OCI-LY1 (cell line): ENCODE measurements around the gene ZNF160.

Experiments used
- EZH2 ChIP-seq: fragments of 200-600 bp; sonication (generic), shearing (Covaris generic); IDR thresholded peaks from 2 replicates; pipeline ENCODE4 v1.8.0; 2017; ENCODE audit warnings: borderline replicate concordance, mixed run types, mild to moderate bottlenecking, antibody characterized with exemption, low read length, moderate library complexity, mixed read lengths
- TF ChIP-seq, protein P1 (sequence below): fragments of 200-600 bp; sonication (generic), shearing (Covaris generic); IDR thresholded peaks from 2 replicates; pipeline ENCODE4 v1.5.1; 2017; ENCODE audit warnings: mild to moderate bottlenecking, antibody characterized with exemption, low read length, moderate library complexity, mixed read lengths

DNA sequence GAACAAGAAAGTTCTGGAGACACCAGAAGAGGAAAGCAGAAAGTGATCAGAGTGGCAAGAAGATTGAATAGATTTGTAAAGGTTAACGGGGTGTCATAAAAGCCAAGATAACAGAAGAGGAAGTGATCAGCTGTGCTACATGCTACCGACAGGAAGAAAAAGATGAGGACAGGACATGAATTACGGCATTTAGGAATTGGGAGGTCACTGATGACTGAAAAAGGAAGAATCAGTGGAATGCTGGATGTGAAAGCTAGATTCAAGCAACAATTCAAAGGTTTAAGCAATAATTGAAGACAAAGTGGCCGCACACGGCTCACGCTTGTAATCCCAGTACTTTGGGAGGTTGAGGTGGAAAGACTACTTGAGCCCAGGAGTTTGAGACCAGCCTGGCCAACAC, 15.1 kb downstream of the ZNF160 start:
- TF ChIP-seq, protein P1, sequence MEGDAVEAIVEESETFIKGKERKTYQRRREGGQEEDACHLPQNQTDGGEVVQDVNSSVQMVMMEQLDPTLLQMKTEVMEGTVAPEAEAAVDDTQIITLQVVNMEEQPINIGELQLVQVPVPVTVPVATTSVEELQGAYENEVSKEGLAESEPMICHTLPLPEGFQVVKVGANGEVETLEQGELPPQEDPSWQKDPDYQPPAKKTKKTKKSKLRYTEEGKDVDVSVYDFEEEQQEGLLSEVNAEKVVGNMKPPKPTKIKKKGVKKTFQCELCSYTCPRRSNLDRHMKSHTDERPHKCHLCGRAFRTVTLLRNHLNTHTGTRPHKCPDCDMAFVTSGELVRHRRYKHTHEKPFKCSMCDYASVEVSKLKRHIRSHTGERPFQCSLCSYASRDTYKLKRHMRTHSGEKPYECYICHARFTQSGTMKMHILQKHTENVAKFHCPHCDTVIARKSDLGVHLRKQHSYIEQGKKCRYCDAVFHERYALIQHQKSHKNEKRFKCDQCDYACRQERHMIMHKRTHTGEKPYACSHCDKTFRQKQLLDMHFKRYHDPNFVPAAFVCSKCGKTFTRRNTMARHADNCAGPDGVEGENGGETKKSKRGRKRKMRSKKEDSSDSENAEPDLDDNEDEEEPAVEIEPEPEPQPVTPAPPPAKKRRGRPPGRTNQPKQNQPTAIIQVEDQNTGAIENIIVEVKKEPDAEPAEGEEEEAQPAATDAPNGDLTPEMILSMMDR = no peak
- TF ChIP-seq EZH2 = no peak
